OCI-LY1 (cell line): ENCODE data around the gene ZRSR2.

ENCODE experiments used
- EZH2 ChIP-seq: fragments of 200-600 bp; sonication (generic), shearing (Covaris generic); IDR thresholded peaks from 2 replicates; pipeline ENCODE4 v1.8.0; 2017; ENCODE audit warnings: borderline replicate concordance, mixed run types, mild to moderate bottlenecking, antibody characterized with exemption, low read length, moderate library complexity, mixed read lengths
- TF ChIP-seq, protein P1 (sequence below): fragments of 200-600 bp; sonication (generic), shearing (Covaris generic); IDR thresholded peaks from 2 replicates; pipeline ENCODE4 v1.5.1; 2017; ENCODE audit warnings: mild to moderate bottlenecking, antibody characterized with exemption, low read length, moderate library complexity, mixed read lengths

DNA sequence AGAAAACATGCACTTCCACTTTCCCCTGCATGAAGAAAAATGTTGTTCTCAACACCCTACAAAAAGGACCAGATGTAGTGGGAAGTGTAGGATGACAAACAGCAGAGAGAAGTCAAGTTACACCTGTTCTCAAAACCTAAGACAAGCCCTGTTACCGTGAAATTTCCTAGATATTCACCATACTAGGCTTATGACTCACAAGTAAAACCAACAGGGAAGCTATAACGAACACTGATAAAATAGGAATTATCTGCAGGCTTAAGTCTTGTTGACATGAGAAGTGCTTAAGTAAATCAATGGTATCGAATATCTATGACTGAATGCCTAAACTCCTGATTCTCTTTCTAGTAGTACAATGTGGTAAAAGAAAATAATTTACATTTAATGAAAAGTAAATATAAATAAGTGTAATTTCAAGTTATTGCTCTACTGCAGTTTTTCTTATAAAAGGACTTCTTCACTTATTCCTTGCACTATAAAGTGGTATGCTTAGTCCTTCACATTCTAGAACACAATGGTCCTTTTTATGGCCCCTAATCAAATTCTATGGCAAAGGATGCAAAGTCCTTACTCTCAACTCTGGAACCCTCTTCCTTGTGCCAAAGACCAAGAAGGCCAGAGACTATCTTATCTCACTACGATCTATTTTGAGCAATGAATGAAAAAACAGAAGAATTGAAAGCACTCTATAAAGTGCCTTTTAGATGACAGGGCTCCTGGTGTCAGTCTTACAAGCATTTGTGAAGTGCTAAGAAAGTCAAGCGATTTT, 44.7 kb downstream of the ZRSR2 start:
- TF ChIP-seq, protein P1, sequence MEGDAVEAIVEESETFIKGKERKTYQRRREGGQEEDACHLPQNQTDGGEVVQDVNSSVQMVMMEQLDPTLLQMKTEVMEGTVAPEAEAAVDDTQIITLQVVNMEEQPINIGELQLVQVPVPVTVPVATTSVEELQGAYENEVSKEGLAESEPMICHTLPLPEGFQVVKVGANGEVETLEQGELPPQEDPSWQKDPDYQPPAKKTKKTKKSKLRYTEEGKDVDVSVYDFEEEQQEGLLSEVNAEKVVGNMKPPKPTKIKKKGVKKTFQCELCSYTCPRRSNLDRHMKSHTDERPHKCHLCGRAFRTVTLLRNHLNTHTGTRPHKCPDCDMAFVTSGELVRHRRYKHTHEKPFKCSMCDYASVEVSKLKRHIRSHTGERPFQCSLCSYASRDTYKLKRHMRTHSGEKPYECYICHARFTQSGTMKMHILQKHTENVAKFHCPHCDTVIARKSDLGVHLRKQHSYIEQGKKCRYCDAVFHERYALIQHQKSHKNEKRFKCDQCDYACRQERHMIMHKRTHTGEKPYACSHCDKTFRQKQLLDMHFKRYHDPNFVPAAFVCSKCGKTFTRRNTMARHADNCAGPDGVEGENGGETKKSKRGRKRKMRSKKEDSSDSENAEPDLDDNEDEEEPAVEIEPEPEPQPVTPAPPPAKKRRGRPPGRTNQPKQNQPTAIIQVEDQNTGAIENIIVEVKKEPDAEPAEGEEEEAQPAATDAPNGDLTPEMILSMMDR, result no peak
- no peak for TF ChIP-seq EZH2
